Measurements from ENCODE around the gene FRYL.

DNA sequence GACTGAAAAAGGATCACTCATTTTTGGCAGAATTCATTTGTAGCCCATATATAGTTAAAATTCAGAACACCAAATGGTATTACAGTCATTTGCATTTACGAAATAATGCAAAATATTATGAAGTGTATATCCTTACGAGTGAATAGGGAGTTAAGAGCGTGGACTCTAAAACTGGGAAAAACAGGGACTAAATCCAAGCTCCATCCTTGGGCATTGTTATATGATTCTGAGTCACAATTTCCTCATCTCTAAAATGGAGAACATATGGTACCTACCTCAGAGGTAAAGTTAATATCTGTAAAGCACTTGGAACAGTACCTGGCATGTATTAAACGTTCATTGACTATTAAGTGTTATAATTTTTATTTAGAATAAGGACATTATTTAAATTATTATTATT lies 183.7 kb downstream of the FRYL start:
- TF ChIP-seq, protein P1, sequence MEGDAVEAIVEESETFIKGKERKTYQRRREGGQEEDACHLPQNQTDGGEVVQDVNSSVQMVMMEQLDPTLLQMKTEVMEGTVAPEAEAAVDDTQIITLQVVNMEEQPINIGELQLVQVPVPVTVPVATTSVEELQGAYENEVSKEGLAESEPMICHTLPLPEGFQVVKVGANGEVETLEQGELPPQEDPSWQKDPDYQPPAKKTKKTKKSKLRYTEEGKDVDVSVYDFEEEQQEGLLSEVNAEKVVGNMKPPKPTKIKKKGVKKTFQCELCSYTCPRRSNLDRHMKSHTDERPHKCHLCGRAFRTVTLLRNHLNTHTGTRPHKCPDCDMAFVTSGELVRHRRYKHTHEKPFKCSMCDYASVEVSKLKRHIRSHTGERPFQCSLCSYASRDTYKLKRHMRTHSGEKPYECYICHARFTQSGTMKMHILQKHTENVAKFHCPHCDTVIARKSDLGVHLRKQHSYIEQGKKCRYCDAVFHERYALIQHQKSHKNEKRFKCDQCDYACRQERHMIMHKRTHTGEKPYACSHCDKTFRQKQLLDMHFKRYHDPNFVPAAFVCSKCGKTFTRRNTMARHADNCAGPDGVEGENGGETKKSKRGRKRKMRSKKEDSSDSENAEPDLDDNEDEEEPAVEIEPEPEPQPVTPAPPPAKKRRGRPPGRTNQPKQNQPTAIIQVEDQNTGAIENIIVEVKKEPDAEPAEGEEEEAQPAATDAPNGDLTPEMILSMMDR (IDR thresholded peaks at IDR 0.05), result no peak
- TF ChIP-seq POLR2A (IDR thresholded peaks at IDR 0.05), result no peak

All from breast epithelium (tissue), 3 donors.